Osteoblast (primary cell): ENCODE results near the gene KIAA1755. TPM values are rescaled to one million over a fixed set of nuclear protein-coding genes. Genes with fewer than 3 reads are reported as not detected.
"Not testable (repeated sequence)": the region's sequence is repeated elsewhere in the genome, so short reads cannot be mapped to it uniquely, and the experiment has no call there.

Experiments used
- DNase-seq: peaks from one replicate; pipeline ENCODE4 v3.0.0; 2011; ENCODE audit warnings: low spot score, mixed read lengths; ENCODE audit not compliant: insufficient read length; ENCODE audit errors: missing footprints
- H2AFZ ChIP-seq: 2 replicates; pipeline ENCODE4 v1.6.0; 2011; ENCODE audit warnings: mild to moderate bottlenecking, low read length
- H3K27ac ChIP-seq: 2 replicates; pipeline ENCODE4 v1.5.1; 2011; ENCODE audit warnings: mild to moderate bottlenecking, low read depth, low read length, moderate library complexity
- H3K27me3 ChIP-seq: 2 replicates; pipeline ENCODE4 v1.6.0; 2012; ENCODE audit warnings: mild to moderate bottlenecking, control low read depth, inconsistent platforms, low read length, moderate library complexity; ENCODE audit not compliant: insufficient read depth
- H3K36me3 ChIP-seq: 2 replicates; pipeline ENCODE4 v1.5.1; 2011; ENCODE audit warnings: mild to moderate bottlenecking, low read length, control low read depth, moderate library complexity; ENCODE audit not compliant: insufficient read depth
- H3K4me1 ChIP-seq: 2 replicates; pipeline ENCODE4 v1.5.1; 2011; ENCODE audit warnings: mild to moderate bottlenecking, low read length, control low read depth, moderate library complexity; ENCODE audit not compliant: insufficient read depth
- H3K4me2 ChIP-seq: 2 replicates; pipeline ENCODE4 v1.6.0; 2011; ENCODE audit warnings: mild to moderate bottlenecking, low read length; ENCODE audit not compliant: insufficient read depth
- H3K4me3 ChIP-seq: fragments of 200-600 bp; sonication (generic); 3 replicates; pipeline ENCODE4 v1.5.1; 2012; ENCODE audit warnings: mild to moderate bottlenecking, low read length, inconsistent platforms; ENCODE audit not compliant: insufficient read depth
- H3K79me2 ChIP-seq: 2 replicates; pipeline ENCODE4 v1.6.0; 2012; ENCODE audit warnings: mild to moderate bottlenecking, low read length, control low read depth, inconsistent platforms; ENCODE audit not compliant: insufficient read depth
- H3K9me3 ChIP-seq: 2 replicates; pipeline ENCODE4 v1.5.1; 2011; ENCODE audit warnings: low read depth, low read length, control low read depth
- H4K20me1 ChIP-seq: 2 replicates; pipeline ENCODE4 v1.6.0; 2012; ENCODE audit warnings: mild to moderate bottlenecking, low read length, control low read depth; ENCODE audit not compliant: insufficient read depth
- CTCF ChIP-seq: IDR thresholded peaks from 2 replicates; pipeline ENCODE4 v1.5.1; 2011; ENCODE audit warnings: mild to moderate bottlenecking, low read depth, low read length, moderate library complexity; ENCODE audit errors: extremely low read depth
- total RNA-seq: library from RNA; depleted of rRNA; stranded (reverse); fragments of >200 nt; gene quantifications from 2 replicates; pipeline ENCODE4 v1.2.3, GENCODE V29; 2012

KIAA1755 gene
- total RNA-seq, 1 donor, result 2.5 TPM

- H3K27me3 ChIP-seq, result no peaks in the 10 kb centered on the region
- peaks cover 32% of the 10 kb centered on the region for H3K4me1 ChIP-seq
- H3K9me3 ChIP-seq, result no peaks in the 10 kb centered on the region
- TF ChIP-seq CTCF, result no peak
- no peaks in the 10 kb centered on the region for H3K79me2 ChIP-seq
- peaks cover 3% of the 10 kb centered on the region for H3K36me3 ChIP-seq
- H3K4me2 ChIP-seq, result no peak overlapping the region
- no peak overlapping the region for H2AFZ ChIP-seq
- no peak for DNase-seq
- H3K27ac ChIP-seq, result no peak overlapping the region
- no peak overlapping the region for H3K4me3 ChIP-seq
- no peaks in the 10 kb centered on the region for H4K20me1 ChIP-seq
These were observed 7.0 kb downstream of the KIAA1755 start for GRCh38 chr20:38253571-38253970.

- DNase-seq, result no peak
- Histone ChIP-seq H3K4me3 (no peak overlapping the region), H3K4me2 (no peak overlapping the region), H3K27me3 (no peaks in the 10 kb centered on the region), H2AFZ (peak overlapping the region; percentile 52), H3K27ac (no peak overlapping the region), H3K79me2 (no peaks in the 10 kb centered on the region), H3K36me3 (peaks cover 3% of the 10 kb centered on the region), H3K9me3 (no peaks in the 10 kb centered on the region), H3K4me1 (peaks cover 30% of the 10 kb centered on the region), H4K20me1 (no peaks in the 10 kb centered on the region)
- TF ChIP-seq CTCF, result no peak
These were observed 7.9 kb downstream of the KIAA1755 start for GRCh38 chr20:38252292-38253288.

- H3K4me1 ChIP-seq, result peaks cover 24% of the 10 kb centered on the region
- not testable (repeated sequence) for DNase-seq, H3K9me3 ChIP-seq, H3K4me3 ChIP-seq, H3K27ac ChIP-seq, H2AFZ ChIP-seq, H4K20me1 ChIP-seq, H3K36me3 ChIP-seq, H3K27me3 ChIP-seq, H3K4me2 ChIP-seq, H3K79me2 ChIP-seq
These were observed 9.1 kb downstream of the KIAA1755 start for GRCh38 chr20:38251441-38251840.

- H4K20me1 ChIP-seq, result no peaks in the 10 kb centered on the region
- H3K79me2 ChIP-seq, result no peaks in the 10 kb centered on the region
- H3K36me3 ChIP-seq, result peaks cover 2% of the 10 kb centered on the region
- H3K27ac ChIP-seq, result no peak overlapping the region
- H3K27me3 ChIP-seq, result no peaks in the 10 kb centered on the region
- TF ChIP-seq CTCF, result no peak
- no peak overlapping the region for H3K4me3 ChIP-seq
- H3K4me1 ChIP-seq, result peaks cover 16% of the 10 kb centered on the region
- no peak overlapping the region for H3K4me2 ChIP-seq
- no peaks in the 10 kb centered on the region for H3K9me3 ChIP-seq
- DNase-seq, result no peak
- no peak overlapping the region for H2AFZ ChIP-seq
These were observed 9.9 kb downstream of the KIAA1755 start for GRCh38 chr20:38250609-38251008.
